Stimulated activated CD4-positive, alpha-beta T cell treated with anti-CD3 and anti-CD28 coated beads, Interleukin-15, amount 100 ng/mL, for 48 hours (primary cell): ENCODE measurements around the gene ANO1.
"Not testable (repeated sequence)": the region's sequence is repeated elsewhere in the genome, so short reads cannot be mapped to it uniquely, and the experiment has no call there.

ENCODE experiments used
- DNase-seq, 2 donors: peaks; one replicate each; pipeline ENCODE4 v3.0.0-alpha.2; 2020; ENCODE audit warnings: low read depth in 2 of 2

ANO1 gene

GRCh38 chr11:70210051-70210501 lies 132.0 kb downstream of the ANO1 start:
- DNase-seq: no peak

GRCh38 chr11:70210530-70210929 lies 132.4 kb downstream of the ANO1 start:
- DNase-seq: no peak

GRCh38 chr11:70212227-70212811 lies 134.2 kb downstream of the ANO1 start:
- no peak for DNase-seq

GRCh38 chr11:70217388-70217787 lies 139.3 kb downstream of the ANO1 start:
- DNase-seq: not testable (repeated sequence)

- DNase-seq: not testable (repeated sequence)
Observed at GRCh38 chr11:70218076-70218475, 140.0 kb downstream of the ANO1 start.

GRCh38 chr11:70220136-70220535 lies 142.0 kb downstream of the ANO1 start:
- DNase-seq: no peak

- DNase-seq: no peak
Observed at GRCh38 chr11:70220920-70221319, 142.8 kb downstream of the ANO1 start.

GRCh38 chr11:70225681-70226177 lies 147.6 kb downstream of the ANO1 start:
- no peak for DNase-seq

- DNase-seq: no peak
Observed at GRCh38 chr11:70226183-70226582, 148.1 kb downstream of the ANO1 start.

- no peak for DNase-seq
Observed at GRCh38 chr11:70226967-70227366, 148.8 kb downstream of the ANO1 start.

- DNase-seq: no peak
Observed at GRCh38 chr11:70229737-70230136, 151.6 kb downstream of the ANO1 start.

- DNase-seq: no peak
Observed at GRCh38 chr11:70230151-70230839, 152.2 kb downstream of the ANO1 start.

GRCh38 chr11:70230840-70231710 lies 153.0 kb downstream of the ANO1 start:
- no peak for DNase-seq

GRCh38 chr11:70233034-70233433 lies 154.9 kb downstream of the ANO1 start:
- no peak for DNase-seq

GRCh38 chr11:70233511-70233934 lies 155.4 kb downstream of the ANO1 start:
- DNase-seq: no peak

- DNase-seq: no peak
Observed at GRCh38 chr11:70233962-70234361, 155.8 kb downstream of the ANO1 start.
